Cardiac septum (tissue), 1 donor: ENCODE results near the gene TOR1A. TPM values are rescaled to one million over a fixed set of nuclear protein-coding genes. Genes with fewer than 3 reads are reported as not detected.

Source experiments
- DNase-seq: peaks from one replicate; pipeline ENCODE4 v3.0.0-alpha.2; 2020; ENCODE audit warnings: low spot score
- intact Hi-C: fragments of 100-400 bp; cut with DNase I; formaldehyde crosslinking; loops from one replicate; pipeline ENCODE4 v1.14.0; 2022
- total RNA-seq: library from RNA; stranded (reverse); fragmentation: NEBNext Ultra II Directional; extraction: Animal tissue kit (Norgen Biotek cat#: 25700); gene quantifications from one replicate; pipeline ENCODE4 v1.2.1, GENCODE V29; 2021
- donor health status: DM: no; HTN: no; CAD: no.

The TOR1A gene
- total RNA-seq, 1 donor from 2014 or later: 14.0 TPM

DNA sequence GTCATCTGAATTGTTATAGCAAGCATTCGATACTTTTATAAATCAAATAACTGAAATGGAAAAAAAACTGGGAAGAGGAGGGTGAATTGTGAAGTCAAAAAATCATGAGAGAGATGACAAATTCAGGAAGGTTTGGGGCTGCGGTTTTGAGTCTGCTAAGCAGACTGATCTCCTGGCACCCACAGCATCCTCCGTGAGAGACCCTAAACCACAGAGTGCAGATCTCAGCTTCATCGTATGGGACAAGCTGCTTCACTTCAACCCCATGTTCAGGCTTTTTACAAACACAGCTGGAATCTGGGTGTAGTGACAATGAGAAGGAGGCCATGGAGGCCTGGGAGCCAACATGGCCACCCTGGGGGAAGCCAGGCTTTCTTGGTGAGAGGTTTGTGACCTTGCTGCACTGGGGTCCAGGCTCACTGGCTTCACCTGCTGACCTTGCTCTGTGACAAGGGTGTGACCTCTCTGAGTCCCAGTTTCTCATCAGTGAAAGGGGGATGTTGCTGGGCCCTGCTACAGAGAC, 30.7 kb upstream of the TOR1A start:
- DNase-seq: no peak
- intact Hi-C loops: no loop called here

- DNase-seq: no peak
- intact Hi-C loops: no loop called here
Measured at GRCh38 chr9:129853614-129854013, 29.7 kb upstream of the TOR1A start.

DNA sequence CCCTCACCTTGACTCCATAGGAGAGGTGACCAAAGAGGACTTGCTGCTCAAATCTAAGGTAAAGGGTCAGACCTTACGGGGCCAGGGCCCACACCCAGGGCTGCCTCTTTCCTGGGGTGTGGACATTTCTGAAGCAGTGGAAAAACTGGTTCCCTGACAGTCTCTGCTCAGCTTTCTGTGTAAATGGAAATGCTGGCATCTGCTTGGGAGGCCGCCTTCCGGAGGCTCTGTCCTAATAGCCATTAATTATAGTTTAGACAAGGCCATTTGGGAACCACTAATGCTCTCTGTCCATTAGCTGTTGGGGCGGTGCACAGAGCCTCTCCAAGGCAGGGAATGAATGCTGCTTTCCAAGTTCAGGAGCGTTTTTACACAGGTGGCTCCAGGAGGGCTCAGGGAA, 28.6 kb upstream of the TOR1A start:
- DNase-seq: no peak
- intact Hi-C loops: no loop called here

DNA sequence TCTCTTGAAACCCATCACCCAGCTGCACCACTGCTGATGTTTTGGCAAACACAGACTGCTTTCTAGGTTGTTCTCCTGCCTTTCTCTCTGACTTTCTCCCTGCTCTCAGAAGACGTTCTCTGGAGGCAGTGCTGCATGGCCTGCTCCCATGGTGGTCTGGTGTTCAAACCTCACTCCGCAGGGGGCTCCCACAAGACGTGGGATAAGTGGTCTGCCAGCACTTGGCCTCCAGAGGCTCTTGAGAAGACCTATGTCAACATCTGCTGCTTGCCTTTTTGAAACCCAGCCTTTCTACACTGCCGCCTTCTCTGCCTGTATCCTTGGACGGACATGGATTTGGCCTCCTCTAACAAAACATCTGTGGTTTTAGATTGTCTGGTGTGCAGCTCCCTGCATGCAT, 27.9 kb upstream of the TOR1A start:
- intact Hi-C loops: no loop called here
- DNase-seq: no peak

DNA sequence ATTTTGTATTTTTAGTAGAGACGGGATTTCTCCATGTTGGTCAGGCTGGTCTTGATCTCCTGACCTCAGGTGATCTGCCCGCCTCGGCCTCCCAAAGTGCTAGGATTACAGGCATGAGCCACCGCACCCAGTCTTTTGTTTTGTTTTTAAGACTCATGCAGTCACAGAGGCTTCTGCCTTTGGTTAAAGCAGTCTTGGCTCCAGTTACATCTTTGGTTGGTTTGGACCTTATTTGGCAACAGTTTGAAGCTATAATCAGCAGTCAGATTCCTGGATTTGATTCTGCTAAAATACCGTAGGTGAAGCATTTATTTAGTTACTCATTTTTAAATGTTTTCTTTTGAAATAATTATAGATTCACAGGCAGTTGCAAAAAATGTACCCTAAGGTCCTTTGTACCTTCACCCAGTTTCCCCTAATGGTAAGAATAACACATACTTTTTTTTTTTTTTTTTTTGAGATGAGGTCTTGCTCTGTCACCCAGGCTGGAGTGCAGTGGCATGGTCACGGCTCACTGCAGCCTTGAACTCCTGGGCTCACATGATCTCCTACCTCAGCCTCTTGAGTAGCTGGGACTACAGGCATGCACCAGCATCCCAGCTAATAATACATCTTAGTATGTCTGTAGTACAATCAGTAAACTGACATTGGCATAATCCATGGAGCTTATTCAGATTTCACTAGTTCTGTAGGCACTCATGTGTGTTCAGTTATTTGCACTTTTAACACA, 27.1 kb upstream of the TOR1A start:
- DNase-seq: no peak
- intact Hi-C loops: no loop called here

DNA sequence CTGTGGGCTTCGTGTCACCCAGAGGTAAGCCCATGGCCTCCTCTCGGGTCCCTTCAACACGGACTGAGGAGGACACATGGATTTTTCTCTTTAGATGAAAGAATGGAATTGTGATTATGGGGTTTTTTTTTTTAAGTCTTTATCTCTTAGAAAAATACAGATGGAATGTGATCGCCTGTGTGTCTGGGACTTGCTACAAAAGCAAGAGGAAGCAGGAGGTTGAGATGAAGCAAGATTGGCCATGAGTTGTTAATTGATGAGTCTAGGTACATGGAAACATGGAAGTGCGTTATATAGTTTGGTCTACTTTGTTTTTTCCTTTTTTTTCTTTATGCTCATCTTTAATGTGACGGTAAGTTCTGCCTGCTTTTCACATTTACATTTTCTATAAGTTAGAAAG, 26.0 kb upstream of the TOR1A start:
- no peak for DNase-seq
- intact Hi-C loops: no loop called here

GRCh38 chr9:129848712-129849441, 24.9 kb upstream of the TOR1A start:
- intact Hi-C loops: no loop called here

GRCh38 chr9:129845373-129845772, 21.4 kb upstream of the TOR1A start:
- DNase-seq: no peak
- intact Hi-C loops: no loop called here

More at GRCh38 chr9:129848712-129849441, 24.9 kb upstream of the TOR1A start:
- DNase-seq: no peak

DNA sequence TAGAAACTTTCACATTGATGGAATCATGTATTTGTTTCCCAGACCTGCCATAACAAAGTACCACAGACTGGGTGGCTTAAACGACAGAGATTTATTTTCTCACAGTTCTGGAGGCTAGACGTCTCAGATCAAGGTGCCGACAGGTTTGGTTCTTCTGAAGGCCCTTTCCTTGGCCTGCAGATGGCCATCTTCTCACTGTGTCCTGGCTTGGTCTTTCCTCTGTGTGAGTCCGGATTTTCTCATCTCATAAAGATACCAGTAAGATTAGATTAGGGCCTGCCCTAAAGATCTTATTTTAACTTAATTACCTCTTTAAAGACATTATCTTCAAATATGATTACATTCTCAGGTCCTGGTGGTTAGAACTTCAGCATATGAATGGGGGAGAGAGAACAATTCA, 17.1 kb upstream of the TOR1A start:
- DNase-seq: no peak
- intact Hi-C loops: no loop called here

DNA sequence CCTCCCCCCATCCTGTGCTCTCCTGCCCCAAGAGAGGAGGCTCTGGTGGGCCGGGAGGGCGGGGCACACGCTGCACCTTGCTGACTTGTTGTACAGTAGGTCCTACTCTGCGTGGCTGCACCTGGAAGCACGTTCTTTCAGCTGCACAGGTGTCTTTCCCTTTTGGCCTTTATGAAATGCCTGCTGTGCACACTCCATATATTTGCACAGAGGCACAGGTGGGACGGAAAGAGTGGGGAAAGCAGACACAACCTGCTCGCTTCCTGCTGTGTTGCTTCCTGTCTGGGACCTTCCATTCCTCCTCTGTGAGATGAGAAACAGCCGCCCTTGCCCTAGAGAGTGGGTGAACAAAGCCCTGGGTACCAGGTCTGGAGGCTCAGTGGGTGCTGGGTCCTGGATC, 16.1 kb upstream of the TOR1A start:
- DNase-seq: no peak
- intact Hi-C loops: no loop called here

GRCh38 chr9:129839324-129840023, 15.5 kb upstream of the TOR1A start:
- intact Hi-C loops: no loop called here
- no peak for DNase-seq

- no peak for DNase-seq
- intact Hi-C loops: no loop called here
Measured at GRCh38 chr9:129838707-129839259, 14.8 kb upstream of the TOR1A start.

DNA sequence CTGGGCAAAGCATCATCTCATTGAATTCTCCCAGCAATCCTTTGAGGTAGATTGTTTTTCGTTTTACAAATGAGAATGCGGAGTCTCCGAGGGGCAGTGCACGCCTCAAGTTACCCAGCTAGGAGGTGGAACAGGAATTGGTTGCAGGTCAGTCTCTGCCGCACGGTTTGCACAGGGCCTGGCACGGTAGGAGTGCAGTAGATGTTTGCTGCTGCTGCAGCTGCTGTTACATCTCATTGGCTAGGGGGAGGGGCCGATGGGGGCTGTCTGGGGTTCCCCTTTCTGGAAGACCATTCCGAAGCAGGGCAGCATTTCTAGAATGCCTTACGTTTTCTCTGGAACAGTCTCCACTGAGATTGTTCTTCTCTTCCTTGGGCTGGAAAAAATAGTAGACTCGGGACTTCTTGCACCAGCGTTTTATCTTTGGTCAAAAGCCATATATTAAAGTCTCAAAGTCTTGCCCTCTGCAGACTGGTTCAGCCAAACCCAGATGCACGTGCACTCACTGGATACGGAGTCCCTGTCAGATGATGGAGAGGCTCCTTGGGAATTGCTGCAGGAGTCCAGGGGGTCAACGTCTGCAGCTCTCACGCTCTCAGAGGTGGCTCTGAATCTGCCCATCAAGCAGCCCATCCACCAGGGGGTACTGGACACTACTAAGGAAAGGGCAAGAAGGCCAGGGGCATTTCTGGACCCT, 12.5 kb upstream of the TOR1A start:
- DNase-seq: no peak
- intact Hi-C loops: no loop called here

- intact Hi-C loops: loop anchor here (1.0 kb wide), 1 partner anchor 12 kb away; the partner anchor contains the start of gene TOR1A
- DNase-seq: no peak
Measured at GRCh38 chr9:129835860-129836223, 11.9 kb upstream of the TOR1A start.

- intact Hi-C loops: loop anchor here (1.0 kb wide), 1 partner anchor 11 kb away; the partner anchor contains the start of gene TOR1A
- peak; percentile 98 for DNase-seq
Measured at GRCh38 chr9:129835128-129835859, 11.4 kb upstream of the TOR1A start, which contains the start of the genes C9orf78 and USP20. C9orf78 (minus strand) TSS chr9:129835275; CDS start chr9:129835221, 54 bp downstream. USP20 (plus strand) TSS chr9:129835458; CDS start chr9:129852556, 17,098 bp downstream.

- DNase-seq: no peak
- intact Hi-C loops: loop anchor here (1.0 kb wide), 1 partner anchor 10 kb away; the partner anchor contains the start of gene TOR1A
Measured at GRCh38 chr9:129834489-129835127, 10.7 kb upstream of the TOR1A start.

DNA sequence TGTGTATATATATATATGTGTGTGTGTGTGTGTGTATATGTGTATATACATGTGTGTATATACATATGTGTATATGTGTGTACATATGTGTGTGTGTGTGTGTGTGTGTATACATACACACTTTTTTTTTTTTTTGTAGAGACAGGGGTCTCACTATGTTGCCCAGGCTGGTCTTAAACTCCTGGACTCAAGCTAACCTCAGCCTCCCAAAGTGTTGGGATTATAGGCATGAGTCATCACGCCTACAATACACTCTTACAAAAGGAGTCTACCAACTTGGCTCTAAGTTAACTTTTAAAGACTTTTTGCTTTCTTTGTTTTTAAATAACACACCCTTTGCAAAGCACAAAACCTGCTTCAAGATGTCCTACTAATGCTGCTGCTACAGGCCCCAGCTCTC, 9.0 kb upstream of the TOR1A start:
- no peak for DNase-seq

GRCh38 chr9:129828969-129829368, 5.0 kb upstream of the TOR1A start:
- no peak for DNase-seq
- intact Hi-C loops: no loop called here

More for the DNA sequence above, 9.0 kb upstream of the TOR1A start:
- intact Hi-C loops: no loop called here
